Activated B cell treated with CpG ODN at 0.5 μM for 24 hours (primary cell): ENCODE results near the gene PPP6R2. TPM values are rescaled to one million over a fixed set of nuclear protein-coding genes. Genes with fewer than 3 reads are reported as not detected.
"Not testable (repeated sequence)": the region's sequence is repeated elsewhere in the genome, so short reads cannot be mapped to it uniquely, and the experiment has no call there.

Experiments
- ATAC-seq: fragments of 200-7000 bp; cut with Tn5 transposase; one replicate; pipeline ENCODE4 v1.10.0; 2021; ENCODE audit warnings: low read depth, mild to moderate bottlenecking, moderate library complexity
- CTCF ChIA-PET: fragments of 350-600 bp; sonication (Branson Sonifier 250); formaldehyde crosslinking; loops from one replicate; lab custom pipeline; 2021; ENCODE audit warnings: antibody characterized with exemption; lab: Charles Lee
- POLR2A ChIA-PET: fragments of 350-600 bp; sonication (Branson Sonifier 250); formaldehyde crosslinking; loops from one replicate; lab custom pipeline; 2021; ENCODE audit warnings: antibody characterized with exemption; lab: Charles Lee
- DNase-seq: peaks from one replicate; pipeline ENCODE4 v3.0.0; 2022
- H3K27ac Mint-ChIP-seq: one replicate; pipeline ENCODE4 v1.8.0; 2020; ENCODE audit warnings: mixed read lengths
- H3K27me3 Mint-ChIP-seq: one replicate; pipeline ENCODE4 v1.8.0; 2021; ENCODE audit warnings: mixed read lengths
- H3K36me3 Mint-ChIP-seq: one replicate; pipeline ENCODE4 v1.8.0; 2021; ENCODE audit warnings: low read depth, mixed read lengths
- H3K4me1 Mint-ChIP-seq: one replicate; pipeline ENCODE4 v1.8.0; 2021; ENCODE audit warnings: mixed read lengths
- H3K4me3 Mint-ChIP-seq: one replicate; pipeline ENCODE4 v1.8.0; 2020; ENCODE audit warnings: mild to moderate bottlenecking, mixed read lengths
- H3K9me3 Mint-ChIP-seq: one replicate; pipeline ENCODE4 v1.8.0; 2020; ENCODE audit warnings: mixed read lengths
- CTCF ChIP-seq: fragments of 200-600 bp; IDR thresholded peaks from one replicate; pipeline ENCODE4 v1.8.0; 2022; ENCODE audit warnings: antibody characterized with exemption, mild to moderate bottlenecking
- intact Hi-C: fragments of 100-400 bp; cut with micrococcal nuclease; formaldehyde crosslinking; loops from one replicate; pipeline ENCODE4 v1.15.1; 2024
- total RNA-seq: library from RNA; stranded (reverse); gene quantifications from 2 replicates; pipeline ENCODE4 v1.2.3, GENCODE V29; 2022

PPP6R2 gene
- total RNA-seq, 1 donor from 2014 or later = 77.3 TPM

GRCh38 chr22:50320671-50321325, 22.3 kb upstream of the PPP6R2 start:
- Mint-ChIP-seq H3K4me1 (peaks cover 32% of the 10 kb centered on the region), H3K9me3 (no peaks in the 10 kb centered on the region), H3K27me3 (peaks cover 3% of the 10 kb centered on the region), H3K36me3 (no peaks in the 10 kb centered on the region), H3K27ac (no peak overlapping the region), H3K4me3 (no peak overlapping the region)
- POLR2A ChIA-PET = interaction anchor here (0.8 to 2.0 kb wide), 3 partner anchors 13 to 44 kb away, joined by 3 to 8 read pairs (median 5); partner anchors contain the start of gene PLXNB2
- TF ChIP-seq CTCF = no peak
- intact Hi-C loops = no loop called here
- CTCF ChIA-PET = interaction anchor here (1.1 to 1.2 kb wide), 2 partner anchors 15 to 44 kb away, joined by 3 read pairs; no protein-coding TSS in a partner anchor
- ATAC-seq (no peak), DNase-seq (no peak)

GRCh38 chr22:50322382-50323104, 20.6 kb upstream of the PPP6R2 start:
- H3K36me3 Mint-ChIP-seq, ATAC-seq, intact Hi-C loops, DNase-seq, H3K27me3 Mint-ChIP-seq, H3K4me3 Mint-ChIP-seq, H3K27ac Mint-ChIP-seq, H3K9me3 Mint-ChIP-seq: not testable (repeated sequence)
- ChIA-PET POLR2A (interaction anchor here (0.7 to 1.2 kb wide), 2 partner anchors 16 to 28 kb away, joined by 4 to 6 read pairs; no protein-coding TSS in a partner anchor), CTCF (interaction anchor here (2.9 kb wide), 1 partner anchor 46 kb away, joined by 18 read pairs; no protein-coding TSS in a partner anchor)
- peaks cover 31% of the 10 kb centered on the region for H3K4me1 Mint-ChIP-seq

GRCh38 chr22:50323900-50324299, 19.2 kb upstream of the PPP6R2 start:
- DNase-seq = no peak
- intact Hi-C loops = no loop called here
- Mint-ChIP-seq H3K27ac (no peak overlapping the region), H3K36me3 (no peaks in the 10 kb centered on the region), H3K27me3 (peaks cover 3% of the 10 kb centered on the region), H3K4me3 (no peak overlapping the region), H3K9me3 (no peaks in the 10 kb centered on the region), H3K4me1 (peaks cover 21% of the 10 kb centered on the region)
- POLR2A ChIA-PET = interaction anchor here (0.8 to 1.3 kb wide), 6 partner anchors 8 to 73 kb away, joined by 3 to 8 read pairs (median 4); partner anchors contain the start of gene HDAC10
- TF ChIP-seq CTCF = no peak
- no peak for ATAC-seq
- CTCF ChIA-PET = interaction anchor here (2.9 kb wide), 1 partner anchor 48 kb away, joined by 18 read pairs; no protein-coding TSS in a partner anchor

- intact Hi-C loops = loop anchor here (2.0 kb wide), 2 partner anchors 23 to 295 kb away; no protein-coding TSS in a partner anchor
- peaks cover 3% of the 10 kb centered on the region for H3K27me3 Mint-ChIP-seq
- peak overlapping the region; percentile 79 for H3K4me3 Mint-ChIP-seq
- no peak overlapping the region for H3K27ac Mint-ChIP-seq
- ChIA-PET CTCF (interaction anchor here (0.7 to 3.4 kb wide), 6 partner anchors 11 to 81 kb away, joined by 4 to 28 read pairs (median 14); partner anchors contain the start of genes HDAC10, PLXNB2 and TUBGCP6), POLR2A (interaction anchor here (0.5 to 3.0 kb wide), 8 partner anchors 10 to 401 kb away, joined by 4 to 23 read pairs (median 9); partner anchors contain the start of gene PLXNB2)
- DNase-seq (no peak), ATAC-seq (no peak)
- no peak for TF ChIP-seq CTCF
- no peaks in the 10 kb centered on the region for H3K36me3 Mint-ChIP-seq
- peaks cover 16% of the 10 kb centered on the region for H3K4me1 Mint-ChIP-seq
- H3K9me3 Mint-ChIP-seq = no peaks in the 10 kb centered on the region
Measured at GRCh38 chr22:50325444-50326224, 17.5 kb upstream of the PPP6R2 start.
